Endothelial cell of umbilical vein (primary cell): ENCODE measurements around the gene GRIK1. TPM values are rescaled to one million over a fixed set of nuclear protein-coding genes. Genes with fewer than 3 reads are reported as not detected.

Source experiments
- BruUV-seq: library from RNA; stranded (reverse); fragments of 400-500 nt; replicated peaks from 2 replicates; lab custom pipeline; 2021; lab: Mats Ljungman, UMichigan
- CTCF ChIA-PET: fragments of 300-600, 350-600 bp; sonication (Branson Sonifier 250); formaldehyde crosslinking; loops from one replicate; lab custom pipeline; 2021; ENCODE audit warnings: antibody characterized with exemption, inconsistent platforms; lab: Charles Lee
- POLR2A ChIA-PET: fragments of 300-600, 350-600 bp; sonication (Branson Sonifier 250); formaldehyde crosslinking; loops from one replicate; lab custom pipeline; 2021; ENCODE audit warnings: antibody characterized with exemption, inconsistent platforms; lab: Charles Lee
- DNase-seq: peaks from one replicate; pipeline ENCODE4 v3.0.0-alpha.2; 2011; ENCODE audit warnings: low read depth, low spot score
- FAIRE-seq: peaks from 2 replicates; lab custom pipeline; 2011; peaks lifted over from hg19 to GRCh38; lab: Jason Lieb, UNC
- H2AFZ ChIP-seq: 2 replicates; pipeline ENCODE4 v1.6.0; 2012; ENCODE audit warnings: low read depth, low read length, control low read depth, inconsistent platforms
- H3K27ac ChIP-seq: 2 replicates; pipeline ENCODE4 v1.5.1; 2011; ENCODE audit warnings: low read depth, mild to moderate bottlenecking, control low read depth, low read length, moderate library complexity; ENCODE audit not compliant: insufficient read depth
- H3K27me3 ChIP-seq, 2 experiments: 2 replicates each; pipeline versions ENCODE4 v1.6.0 to v1.6.1; 2011; ENCODE audit warnings: low read length in 2 of 2, mixed read lengths in 1 of 2; ENCODE audit not compliant: control insufficient read depth in 2 of 2, insufficient read depth in 2 of 2
- H3K36me3 ChIP-seq, 2 experiments: 2 replicates in 1 of 2; 3 replicates in 1 of 2; pipeline ENCODE4 v1.5.1; 2011; ENCODE audit warnings: low read length in 2 of 2, mild to moderate bottlenecking in 1 of 2, moderate library complexity in 1 of 2; ENCODE audit not compliant: control insufficient read depth in 2 of 2, insufficient read depth in 2 of 2; ENCODE audit errors: extremely low read depth in 1 of 2
- H3K4me1 ChIP-seq: 3 replicates; pipeline ENCODE4 v1.5.1; 2011; ENCODE audit warnings: mild to moderate bottlenecking, low read length; ENCODE audit not compliant: control insufficient read depth, insufficient read depth; ENCODE audit errors: extremely low read depth
- H3K4me2 ChIP-seq: 2 replicates; pipeline ENCODE4 v1.6.1; 2011; ENCODE audit warnings: low read length, control low read depth, mixed read lengths; ENCODE audit not compliant: insufficient read depth
- H3K4me3 ChIP-seq, 3 experiments: fragments of 200-600 bp in 1 of 3; sonication (generic), shearing (Covaris generic) in 1 of 3; replicated peaks in 1 of 3; 2 replicates each; pipeline ENCODE4 v1.5.1; 2011 to 2016; ENCODE audit warnings: control low read depth in 3 of 3, low read length in 3 of 3, mild to moderate bottlenecking in 2 of 3, inconsistent platforms in 1 of 3, low read depth in 1 of 3, moderate library complexity in 1 of 3; ENCODE audit not compliant: insufficient read depth in 1 of 3
- H3K79me2 ChIP-seq: 2 replicates; pipeline ENCODE4 v1.6.0; 2012; ENCODE audit warnings: low read length, inconsistent platforms; ENCODE audit not compliant: control insufficient read depth, insufficient read depth
- H3K9ac ChIP-seq: replicated peaks from 2 replicates; pipeline ENCODE3; 2011; ENCODE audit warnings: low read length, control low read depth; ENCODE audit not compliant: insufficient read depth; ENCODE audit errors: extremely low read depth
- H3K9me1 ChIP-seq: replicated peaks from 3 replicates; pipeline ENCODE4 v1.6.0; 2011; ENCODE audit warnings: mild to moderate bottlenecking, low read length; ENCODE audit not compliant: control insufficient read depth, insufficient read depth; ENCODE audit errors: extremely low read depth
- H3K9me3 ChIP-seq: replicated peaks from 2 replicates; pipeline ENCODE4 v1.5.1; 2012; ENCODE audit warnings: low read length, inconsistent platforms; ENCODE audit not compliant: control insufficient read depth, insufficient read depth
- H4K20me1 ChIP-seq: replicated peaks from 2 replicates; pipeline ENCODE3; 2011; ENCODE audit warnings: mild to moderate bottlenecking, low read length; ENCODE audit not compliant: control insufficient read depth, insufficient read depth; ENCODE audit errors: extremely low read depth
- CTCF ChIP-seq, 2 donors: IDR thresholded peaks; 1 replicate in 1 of 2; 2 replicates in 1 of 2; pipeline ENCODE4 v1.5.1; 2011; ENCODE audit warnings: low read length in 2 of 2, mild to moderate bottlenecking in 2 of 2, moderate library complexity in 2 of 2, control low read depth in 1 of 2, inconsistent platforms in 1 of 2, low read depth in 1 of 2; ENCODE audit not compliant: insufficient read depth in 1 of 2; ENCODE audit errors: extremely low read depth in 1 of 2
- FOS ChIP-seq: IDR thresholded peaks from 2 replicates; pipeline ENCODE4 v1.6.1; 2011; ENCODE audit warnings: mild to moderate bottlenecking, low read length, moderate library complexity, borderline replicate concordance; ENCODE audit not compliant: insufficient read depth
- JUN ChIP-seq: IDR thresholded peaks from 2 replicates; pipeline ENCODE4 v1.6.1; 2011; ENCODE audit warnings: borderline replicate concordance, low read depth; ENCODE audit not compliant: insufficient read length, insufficient read depth
- MYC ChIP-seq: IDR thresholded peaks from one replicate; pipeline ENCODE4 v1.6.1; 2011; ENCODE audit warnings: mild to moderate bottlenecking, low read depth, low read length
- dilution Hi-C: fragments of 300-500 bp; cut with MboI; formaldehyde crosslinking; loops from one replicate; pipeline ENCODE4 v1.15.0; 2019; ENCODE audit warnings: low sequenced_read_pairs; ENCODE audit not compliant: extremely low pct_ligation_motif_present
- intact Hi-C: fragments of 100-400 bp; cut with micrococcal nuclease; formaldehyde crosslinking; loops from one replicate; pipeline ENCODE4 v1.10.0; 2022
- polyA plus RNA-seq, 4 experiments: library from polyadenylated mRNA; depleted of rRNA in 3 of 4; stranded (reverse) in 3 of 4; unstranded in 1 of 4; fragments of >200 nt; gene quantifications; 2 replicates each; pipeline versions ENCODE4 v1.2.1 to v1.2.3, GENCODE V29; 2011 to 2012; ENCODE audit warnings: missing spikeins in 1 of 4
- total RNA-seq: library from RNA; stranded (reverse); gene quantifications from 2 replicates; pipeline ENCODE4 v1.2.3, GENCODE V29; 2021
- TF ChIP-seq, protein P1 (sequence below): IDR thresholded peaks from 2 replicates; pipeline ENCODE4 v1.6.1; 2011; ENCODE audit not compliant: insufficient read depth, insufficient read length

Gene GRIK1
- total and polyA plus RNA-seq, 2 donors (not counting 3 experiments of a cell fraction or from before 2014, with no cell fraction given): not detected

DNA sequence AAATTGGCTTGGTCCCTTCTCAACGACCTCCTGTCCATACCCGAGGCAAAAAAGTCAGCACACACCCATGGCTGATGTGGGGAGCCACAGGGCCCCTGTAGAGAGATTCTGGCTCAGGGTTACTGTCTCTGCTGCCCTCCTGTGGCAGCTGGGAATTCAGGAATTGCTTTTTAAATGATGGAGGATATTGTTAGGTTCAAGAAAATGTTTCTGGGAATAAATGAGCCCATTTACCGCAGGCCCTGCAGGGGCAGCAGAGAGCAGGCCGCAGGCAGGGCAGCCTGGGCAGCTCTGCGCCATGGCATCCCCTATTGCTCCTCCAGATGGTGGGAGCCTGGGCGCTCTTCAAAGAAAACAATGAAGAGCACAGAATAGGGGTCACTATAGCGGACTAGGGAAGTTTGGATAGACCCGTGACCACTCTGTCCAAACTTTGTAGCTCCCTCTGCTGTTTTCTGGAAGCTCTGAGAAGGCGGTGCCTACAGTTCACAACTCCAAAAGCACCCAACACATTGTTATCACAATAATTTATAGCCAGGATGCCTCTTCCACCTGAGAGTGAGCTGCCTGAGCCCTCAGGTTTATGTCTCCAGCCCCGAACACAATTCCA lies 440.0 kb downstream of the GRIK1 start:
- dilution Hi-C loops (no loop called here), intact Hi-C loops (loop anchor here (1.0 to 5.0 kb wide), 2 partner anchors 349 to 408 kb away; no protein-coding TSS in a partner anchor)
- no peak overlapping the region for H2AFZ ChIP-seq
- no TSS peak for BruUV-seq
- ChIA-PET POLR2A (no interaction called here), CTCF (interaction anchor here (0.7 to 1.5 kb wide), 3 partner anchors 10 to 460 kb away, joined by 3 to 6 read pairs (median 3); no protein-coding TSS in a partner anchor)
- TF ChIP-seq, protein P1, sequence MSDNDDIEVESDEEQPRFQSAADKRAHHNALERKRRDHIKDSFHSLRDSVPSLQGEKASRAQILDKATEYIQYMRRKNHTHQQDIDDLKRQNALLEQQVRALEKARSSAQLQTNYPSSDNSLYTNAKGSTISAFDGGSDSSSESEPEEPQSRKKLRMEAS: no peak
- TF ChIP-seq CTCF (IDR thresholded peaks at IDR 0.05; ENCODE audit: extremely low read depth in 1 of 2, insufficient read depth in 1 of 2, low read depth in 1 of 2, low read length in 2 of 2): peak; percentile 59 to 74
- H3K79me2 ChIP-seq: no peaks in the 10 kb centered on the region
- no peaks in the 10 kb centered on the region for H3K36me3 ChIP-seq
- no peaks in the 10 kb centered on the region for H3K27me3 ChIP-seq
- H3K9ac ChIP-seq: no peak overlapping the region
- H3K9me3 ChIP-seq: no peaks in the 10 kb centered on the region
- FAIRE-seq (no peak), DNase-seq (peak; percentile 28)
- H3K4me3 ChIP-seq: no peak overlapping the region
- H3K4me1 ChIP-seq: no peaks in the 10 kb centered on the region
- H3K27ac ChIP-seq: no peak overlapping the region
- H4K20me1 ChIP-seq: no peaks in the 10 kb centered on the region
- no peak overlapping the region for H3K4me2 ChIP-seq
- no peaks in the 10 kb centered on the region for H3K9me1 ChIP-seq

GRCh38 chr21:29499229-29499628 lies 440.6 kb downstream of the GRIK1 start:
- H3K9ac ChIP-seq: no peak overlapping the region
- dilution Hi-C loops: no loop called here
- TF ChIP-seq, protein P1: no peak
- TF ChIP-seq JUN (no peak), MYC (no peak), FOS (no peak)
- no peaks in the 10 kb centered on the region for H3K9me3 ChIP-seq
- no peaks in the 10 kb centered on the region for H4K20me1 ChIP-seq
- FAIRE-seq: no peak
- no peak overlapping the region for H3K4me3 ChIP-seq
- no peak for DNase-seq
- H3K4me1 ChIP-seq: no peaks in the 10 kb centered on the region
- ChIA-PET CTCF (interaction anchor here (1.1 to 1.5 kb wide), 2 partner anchors 350 to 460 kb away, joined by 3 to 6 read pairs; no protein-coding TSS in a partner anchor), POLR2A (no interaction called here)
- no peak overlapping the region for H2AFZ ChIP-seq
- H3K27me3 ChIP-seq: no peaks in the 10 kb centered on the region
- BruUV-seq: no TSS peak
- no peak overlapping the region for H3K4me2 ChIP-seq
- intact Hi-C loops: loop anchor here (1.0 to 5.0 kb wide), 2 partner anchors 350 to 407 kb away; no protein-coding TSS in a partner anchor
- no peaks in the 10 kb centered on the region for H3K9me1 ChIP-seq
- no peaks in the 10 kb centered on the region for H3K36me3 ChIP-seq
- no peak overlapping the region for H3K27ac ChIP-seq
- H3K79me2 ChIP-seq: no peaks in the 10 kb centered on the region
